Natural killer cell (primary cell): Measurements from ENCODE around the gene PARVB. TPM values are rescaled to one million over a fixed set of nuclear protein-coding genes. Genes with fewer than 3 reads are reported as not detected.
A peak's percentile ranks its signal among the peaks of the same experiment; 100 is the strongest.

Experiments
- ATAC-seq, 3 donors: fragments of 150-1000 bp in 2 of 3; fragments of 200-7000 bp in 1 of 3; cut with Tn5 transposase; 1 replicate in 1 of 3; 2 replicates in 2 of 3; pipeline ENCODE4 v1.10.0; 2021; ENCODE audit warnings: mild to moderate bottlenecking in 2 of 3, moderate library complexity in 2 of 3
- DNase-seq, 2 donors: peaks; one replicate each; pipeline versions ENCODE4 v3.0.0 to v3.0.0-alpha.2; 2013 to 2021; ENCODE audit warnings: mixed read lengths in 1 of 2
- H3K27ac ChIP-seq: one replicate; pipeline ENCODE4 v1.5.1; 2013; ENCODE audit warnings: mild to moderate bottlenecking, low read length
- H3K27me3 ChIP-seq: one replicate; pipeline ENCODE4 v1.6.1; 2013; ENCODE audit warnings: low read length; ENCODE audit not compliant: control insufficient read depth, insufficient read depth
- H3K36me3 ChIP-seq: one replicate; pipeline ENCODE4 v1.6.1; 2013; ENCODE audit warnings: low read length; ENCODE audit not compliant: control insufficient read depth, insufficient read depth
- H3K4me1 ChIP-seq: one replicate; pipeline ENCODE4 v1.6.1; 2013; ENCODE audit warnings: low read length; ENCODE audit not compliant: control insufficient read depth, insufficient read depth
- H3K4me3 ChIP-seq: one replicate; pipeline ENCODE4 v1.5.1; 2013; ENCODE audit warnings: low read length
- H3K9me3 ChIP-seq: one replicate; pipeline ENCODE4 v1.6.1; 2013; ENCODE audit warnings: low read length; ENCODE audit not compliant: control insufficient read depth, insufficient read depth
- H3K27ac Mint-ChIP-seq, 2 donors: one replicate each; pipeline ENCODE4 v1.8.0; 2022; ENCODE audit warnings: mild to moderate bottlenecking in 2 of 2, mixed read lengths in 2 of 2, moderate library complexity in 1 of 2
- H3K27me3 Mint-ChIP-seq, 2 donors: one replicate each; pipeline ENCODE4 v1.8.0; 2022; ENCODE audit warnings: low read depth in 2 of 2, mixed read lengths in 2 of 2
- H3K36me3 Mint-ChIP-seq: one replicate; pipeline ENCODE4 v1.8.0; 2022; ENCODE audit warnings: mixed read lengths
- H3K4me1 Mint-ChIP-seq, 2 donors: one replicate each; pipeline ENCODE4 v1.8.0; 2022; ENCODE audit warnings: mixed read lengths in 2 of 2
- H3K4me3 Mint-ChIP-seq: one replicate; pipeline ENCODE4 v1.8.0; 2022; ENCODE audit warnings: mild to moderate bottlenecking, moderate library complexity, mixed read lengths
- H3K9me3 Mint-ChIP-seq, 2 donors: one replicate each; pipeline ENCODE4 v1.8.0; 2022; ENCODE audit warnings: mixed read lengths in 2 of 2
- CTCF ChIP-seq: fragments of 200-600 bp; IDR thresholded peaks from one replicate; pipeline ENCODE4 v1.8.0; 2022; ENCODE audit warnings: antibody characterized with exemption
- WGBS: methylation state at CpG from one replicate; pipeline ENCODE4 v1.1.7; 2013; ENCODE audit warnings: missing lambda C conversion rate; ENCODE audit not compliant: insufficient coverage; 5-methylcytosine and 5-hydroxymethylcytosine counted together
- intact Hi-C: fragments of 100-400 bp; cut with micrococcal nuclease; formaldehyde crosslinking; loops from one replicate; pipeline ENCODE4 v1.14.2; 2022
- total RNA-seq, 4 donors: library from RNA; stranded (reverse); fragments of 120-200 nt in 1 of 4; gene quantifications; one replicate each; pipeline versions ENCODE4 v1.2.3 to v1.2.4, GENCODE V29; 2013 to 2022

The PARVB gene
- total RNA-seq, 3 donors from 2014 or later (not counting 1 experiment from before 2014, with no cell fraction given), result 2.9 to 12.5 (median 8.1) TPM

- peak in 2 of 3 donors; percentile 36 to 72 for ATAC-seq
- H3K36me3 ChIP-seq, result no peaks in the 10 kb centered on the region
- intact Hi-C loops, result no loop called here
- WGBS, result 39% methylated on average over 22 of the region's 22 CpGs
- H3K9me3 ChIP-seq, result no peaks in the 10 kb centered on the region
- Mint-ChIP-seq H3K36me3 (no peaks in the 10 kb centered on the region), H3K27me3 (no peaks in the 10 kb centered on the region), H3K27ac (no peak overlapping the region), H3K4me1 (no peaks in the 10 kb centered on the region), H3K9me3 (no peaks in the 10 kb centered on the region), H3K4me3 (no peak overlapping the region)
- peaks cover 19% of the 10 kb centered on the region for H3K4me1 ChIP-seq
- H3K27ac ChIP-seq, result peak overlapping the region; percentile 49
- TF ChIP-seq CTCF, result no peak
- no peaks in the 10 kb centered on the region for H3K27me3 ChIP-seq
- no peak overlapping the region for H3K4me3 ChIP-seq
- no peak for DNase-seq
These were observed 148.4 kb downstream of the PARVB start for GRCh38 chr22:44172370-44173108.

- WGBS, result 94% methylated on average over 10 of the region's 10 CpGs
- H3K4me3 ChIP-seq, result no peak overlapping the region
- Mint-ChIP-seq H3K36me3 (no peaks in the 10 kb centered on the region), H3K9me3 (no peaks in the 10 kb centered on the region), H3K27me3 (no peaks in the 10 kb centered on the region), H3K4me1 (no peaks in the 10 kb centered on the region), H3K4me3 (no peak overlapping the region), H3K27ac (no peak overlapping the region)
- TF ChIP-seq CTCF, result no peak
- H3K4me1 ChIP-seq, result peaks cover 19% of the 10 kb centered on the region
- DNase-seq (no peak), ATAC-seq (no peak)
- H3K36me3 ChIP-seq, result no peaks in the 10 kb centered on the region
- no peaks in the 10 kb centered on the region for H3K9me3 ChIP-seq
- intact Hi-C loops, result no loop called here
- H3K27ac ChIP-seq, result peak overlapping the region; percentile 49
- no peaks in the 10 kb centered on the region for H3K27me3 ChIP-seq
These were observed 149.1 kb downstream of the PARVB start for GRCh38 chr22:44173154-44173553.

GRCh38 chr22:44175676-44176075, 151.6 kb downstream of the PARVB start:
- H3K4me1 Mint-ChIP-seq, result peaks cover 5% of the 10 kb centered on the region in 2 donors
- Histone ChIP-seq H3K4me1 (peaks cover 26% of the 10 kb centered on the region), H3K27me3 (no peaks in the 10 kb centered on the region), H3K27ac (no peak overlapping the region), H3K4me3 (no peak overlapping the region), H3K9me3 (no peaks in the 10 kb centered on the region), H3K36me3 (no peaks in the 10 kb centered on the region)
- H3K4me3 Mint-ChIP-seq, result no peak overlapping the region
- H3K36me3 Mint-ChIP-seq, result no peaks in the 10 kb centered on the region
- ATAC-seq, result no peak
- H3K27me3 Mint-ChIP-seq, result no peaks in the 10 kb centered on the region
- no peak overlapping the region for H3K27ac Mint-ChIP-seq
- 92% methylated on average over 8 of the region's 8 CpGs for WGBS
- DNase-seq, result no peak
- intact Hi-C loops, result no loop called here
- TF ChIP-seq CTCF, result no peak
- no peaks in the 10 kb centered on the region for H3K9me3 Mint-ChIP-seq
